HCT116 (cell line): ENCODE results near the gene ZBTB12. TPM values are rescaled to one million over a fixed set of nuclear protein-coding genes. Genes with fewer than 3 reads are reported as not detected.
A peak's percentile ranks its signal among the peaks of the same experiment; 100 is the strongest.

Experiments
- ATAC-seq: fragments of 200-7000 bp; cut with Tn5 transposase; 2 replicates; pipeline ENCODE4 v1.9.1; 2020; ENCODE audit warnings: mild to moderate bottlenecking, moderate library complexity
- BruUV-seq: library from RNA; stranded (reverse); fragments of 400-500 nt; replicated peaks from 2 replicates; lab custom pipeline; 2021; lab: Mats Ljungman, UMichigan
- CTCF ChIA-PET: fragments of 300-600 bp; sonication (Branson Sonifier 250); formaldehyde crosslinking; loops from one replicate; lab custom pipeline; 2021; ENCODE audit warnings: antibody characterized with exemption; lab: Charles Lee
- POLR2A ChIA-PET: fragments of 300-600, 350-600 bp; sonication (Branson Sonifier 250); formaldehyde crosslinking; loops from one replicate; lab custom pipeline; 2021; ENCODE audit warnings: antibody characterized with exemption; lab: Charles Lee
- RAD21 ChIA-PET, 2 experiments: fragments of 300-600 bp; sonication (Branson Sonifier 250); formaldehyde crosslinking; loops; one replicate each; lab custom pipeline; 2023; ENCODE audit warnings: low total read pairs in 2 of 2; ENCODE audit not compliant: uncharacterized antibody in 2 of 2, unreplicated experiment in 2 of 2, low non-redundant PET in 1 of 2; lab: Charles Lee
- DNase-seq: peaks from one replicate; pipeline ENCODE4 v3.0.0-alpha.2; 2010; ENCODE audit warnings: low read depth, low spot score
- H2AFZ ChIP-seq: fragments of 200-600 bp; shearing (Covaris generic), sonication (generic); 2 replicates; pipeline ENCODE4 v1.6.1; 2017; ENCODE audit warnings: low read depth, mixed run types, mixed read lengths, antibody characterized with exemption, low read length; ENCODE audit not compliant: poor library complexity, severe bottlenecking
- H3K27ac ChIP-seq: 2 replicates; pipeline ENCODE4 v1.5.1; 2012; ENCODE audit warnings: low read depth, low read length
- H3K27me3 ChIP-seq: fragments of 200-600 bp; sonication (generic); 2 replicates; pipeline ENCODE4 v1.6.1; 2016; ENCODE audit warnings: mixed run types, low read length, mixed read lengths; ENCODE audit not compliant: insufficient read depth
- H3K36me3 ChIP-seq, 2 experiments: fragments of 200-500 bp in 1 of 2; fragments of 200-600 bp in 1 of 2; sonication (Bioruptor generic) in 1 of 2; sonication (generic) in 1 of 2; 2 replicates each; pipeline versions ENCODE4 v1.5.1 to v1.6.1; 2014 to 2016; ENCODE audit warnings: low read length in 2 of 2, inconsistent platforms in 1 of 2, mixed read lengths in 1 of 2, mixed run types in 1 of 2; ENCODE audit not compliant: insufficient read depth in 2 of 2, control insufficient read depth in 1 of 2
- H3K4me1 ChIP-seq, 2 experiments: fragments of 200-600 bp in 1 of 2; sonication (generic) in 1 of 2; 2 replicates each; pipeline versions ENCODE4 v1.5.1 to v1.6.1; 2012 to 2017; ENCODE audit warnings: low read length in 2 of 2, inconsistent platforms in 1 of 2, mild to moderate bottlenecking in 1 of 2, mixed read lengths in 1 of 2, mixed run types in 1 of 2, moderate library complexity in 1 of 2; ENCODE audit not compliant: insufficient read depth in 2 of 2, control insufficient read depth in 1 of 2
- H3K4me2 ChIP-seq: fragments of 200-600 bp; sonication (generic); 2 replicates; pipeline ENCODE4 v1.6.1; 2017; ENCODE audit warnings: mixed run types, low read length, mixed read lengths
- H3K4me3 ChIP-seq, 2 experiments: fragments of 200-600 bp in 1 of 2; sonication (generic) in 1 of 2; replicated peaks in 1 of 2; 2 replicates each; pipeline ENCODE4 v1.5.1; 2011 to 2016; ENCODE audit warnings: low read length in 2 of 2, control low read depth in 1 of 2, low read depth in 1 of 2, mild to moderate bottlenecking in 1 of 2, mixed read lengths in 1 of 2, mixed run types in 1 of 2
- H3K79me2 ChIP-seq: fragments of 200-600 bp; sonication (generic); 2 replicates; pipeline ENCODE4 v1.6.1; 2017; ENCODE audit warnings: mild to moderate bottlenecking, mixed run types, low read length, moderate library complexity, mixed read lengths; ENCODE audit not compliant: insufficient read depth
- H3K9ac ChIP-seq: fragments of 200-600 bp; sonication (generic); 2 replicates; pipeline ENCODE4 v1.6.1; 2016; ENCODE audit warnings: low read length, mixed read lengths
- H3K9me2 ChIP-seq: fragments of 200-600 bp; sonication (generic), shearing (Covaris generic); 2 replicates; pipeline ENCODE4 v1.6.1; 2017; ENCODE audit warnings: mixed run types, mild to moderate bottlenecking, moderate library complexity; ENCODE audit not compliant: insufficient read depth
- H3K9me3 ChIP-seq, 2 experiments: fragments of 200-500 bp in 1 of 2; fragments of 200-600 bp in 1 of 2; sonication (Bioruptor generic) in 1 of 2; sonication (generic) in 1 of 2; 2 replicates each; pipeline ENCODE4 v1.6.1; 2014 to 2017; ENCODE audit warnings: low read length in 2 of 2, mixed read lengths in 2 of 2, inconsistent platforms in 1 of 2, low read depth in 1 of 2, mild to moderate bottlenecking in 1 of 2, mixed run types in 1 of 2, moderate library complexity in 1 of 2; ENCODE audit not compliant: control insufficient read depth in 1 of 2, insufficient read depth in 1 of 2
- H4K20me1 ChIP-seq: fragments of 200-600 bp; sonication (generic), shearing (Covaris generic); 2 replicates; pipeline ENCODE4 v1.6.1; 2017; ENCODE audit warnings: mixed run types, mild to moderate bottlenecking, moderate library complexity; ENCODE audit not compliant: insufficient read depth
- CBX3 ChIP-seq: IDR thresholded peaks from 2 replicates; pipeline ENCODE4 v1.6.1; 2012; ENCODE audit warnings: low read depth
- EGR1 ChIP-seq: IDR thresholded peaks from 2 replicates; pipeline ENCODE4 v1.6.1; 2012; ENCODE audit warnings: low read depth
- EZH2phosphoT487 ChIP-seq: fragments of 200-600 bp; IDR thresholded peaks from 2 replicates; pipeline ENCODE4 v1.6.1; 2018; ENCODE audit warnings: antibody characterized with exemption, borderline replicate concordance
- FOSL1 ChIP-seq: IDR thresholded peaks from 2 replicates; pipeline ENCODE4 v1.6.1; 2012; ENCODE audit warnings: low read depth
- JUND ChIP-seq: IDR thresholded peaks from 2 replicates; pipeline ENCODE4 v1.6.1; 2012
- POLR2AphosphoS5 ChIP-seq: IDR thresholded peaks from 2 replicates; pipeline ENCODE4 v1.6.1; 2011; ENCODE audit warnings: mild to moderate bottlenecking, low read depth, low read length, moderate library complexity
- RAD21 ChIP-seq: IDR thresholded peaks from 2 replicates; pipeline ENCODE4 v1.6.1; 2012; ENCODE audit warnings: low read depth, mild to moderate bottlenecking
- SIN3A ChIP-seq: IDR thresholded peaks from 2 replicates; pipeline ENCODE4 v1.6.1; 2012; ENCODE audit warnings: low read depth
- SP1 ChIP-seq: IDR thresholded peaks from 2 replicates; pipeline ENCODE4 v1.6.1; 2012; ENCODE audit warnings: low read depth
- SRF ChIP-seq: IDR thresholded peaks from 2 replicates; pipeline ENCODE4 v1.6.1; 2012; ENCODE audit warnings: low read depth
- TCF7L2 ChIP-seq: IDR thresholded peaks from 2 replicates; pipeline ENCODE4 v1.7.0; 2011; ENCODE audit warnings: borderline replicate concordance, inconsistent platforms; ENCODE audit not compliant: insufficient read depth, insufficient read length; ENCODE audit errors: extremely low read depth
- ZNF274 ChIP-seq: fragments of 200-500 bp; sonication (Bioruptor generic); IDR thresholded peaks from 2 replicates; pipeline ENCODE4 v1.6.1; 2014; ENCODE audit warnings: mild to moderate bottlenecking, low read depth, low read length, inconsistent platforms
- intact Hi-C: fragments of 100-400 bp; cut with micrococcal nuclease; formaldehyde crosslinking; loops from 2 replicates; pipeline ENCODE4 v1.10.0; 2022
- total RNA-seq: library from RNA; stranded (reverse); gene quantifications from one replicate; pipeline ENCODE4 v1.2.1, GENCODE V29; 2021; ENCODE audit not compliant: unreplicated experiment
- TF ChIP-seq, protein P1 (sequence below): IDR thresholded peaks from 2 replicates; pipeline ENCODE4 v1.6.1; 2012
- TF ChIP-seq, protein P2 (sequence below): IDR thresholded peaks from 2 replicates; pipeline ENCODE4 v1.6.1; 2011; ENCODE audit warnings: mild to moderate bottlenecking, low read length, moderate library complexity; ENCODE audit not compliant: insufficient replicate concordance; ENCODE audit errors: extremely low read depth

ZBTB12 gene
- total RNA-seq, 1 experiment from 2014 or later = 10.3 TPM

DNA sequence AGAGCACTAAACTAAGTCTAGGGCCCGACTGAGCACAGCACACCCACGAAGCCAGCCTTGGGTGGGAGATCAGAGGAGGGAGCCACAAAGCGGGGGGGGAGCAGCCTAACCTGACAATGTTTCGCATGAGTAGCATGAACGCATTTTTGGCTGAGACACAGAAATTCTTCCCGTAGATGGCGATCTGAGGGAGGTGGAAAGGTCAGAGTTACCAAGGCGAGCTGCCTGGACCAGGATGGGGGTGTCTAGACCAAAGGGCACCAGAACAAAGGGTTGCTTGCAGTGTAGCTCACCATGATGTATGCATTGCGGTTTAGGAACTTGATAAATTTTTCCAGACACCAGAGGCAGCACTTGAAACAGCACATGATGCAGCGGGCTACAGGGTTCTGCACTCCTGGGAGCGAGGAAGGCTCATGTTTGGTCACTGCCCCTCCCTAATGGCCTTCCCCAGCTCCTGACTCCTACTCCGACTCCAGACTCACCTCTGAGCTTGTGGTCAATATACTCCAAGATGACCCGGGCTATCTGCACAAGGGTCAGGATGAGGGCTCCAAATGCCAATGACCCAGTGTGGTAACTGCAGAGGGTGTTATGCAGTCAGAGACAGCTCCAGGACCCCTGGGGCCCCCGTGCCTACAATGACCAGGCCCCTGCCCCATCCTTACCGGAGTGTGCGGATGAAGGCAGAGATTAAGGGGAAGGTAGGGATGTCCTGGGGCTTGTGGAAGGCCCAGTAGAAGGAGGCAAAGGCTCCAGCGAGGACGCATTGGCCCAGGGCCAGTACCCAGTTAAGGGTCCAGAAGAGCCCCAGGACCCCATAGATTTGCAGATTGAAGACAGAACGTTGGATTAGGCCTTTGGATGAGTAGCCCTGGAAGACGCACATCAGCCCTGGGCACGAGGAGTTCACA is 36.4 kb downstream of the ZBTB12 start:
- Histone ChIP-seq H3K36me3 (no peaks in the 10 kb centered on the region), H3K9ac (no peak overlapping the region), H3K27ac (no peak overlapping the region), H3K9me2 (no peaks in the 10 kb centered on the region), H3K79me2 (no peaks in the 10 kb centered on the region), H4K20me1 (no peaks in the 10 kb centered on the region), H3K4me3 (no peak overlapping the region), H2AFZ (no peak overlapping the region), H3K27me3 (no peaks in the 10 kb centered on the region), H3K9me3 (no peaks in the 10 kb centered on the region), H3K4me2 (peak overlapping the region; percentile 95; the same call in 1 of the 2 replicates), H3K4me1 (peaks cover 0 to 34% of the 10 kb centered on the region in 2 experiments; a peak in 3 of 4 replicates)
- intact Hi-C loops = no loop called here
- BruUV-seq = no TSS peak
- CTCF ChIA-PET = no interaction called here
- RAD21 ChIA-PET = no interaction called here
- DNase-seq = no peak
- TF ChIP-seq EZH2phosphoT487 (no peak), TCF7L2 (no peak), EGR1 (no peak), SRF (no peak), POLR2AphosphoS5 (no peak), FOSL1 (no peak), RAD21 (no peak), JUND (no peak), CBX3 (no peak), ZNF274 (no peak), SP1 (no peak), SIN3A (no peak)
- TF ChIP-seq, protein P1, sequence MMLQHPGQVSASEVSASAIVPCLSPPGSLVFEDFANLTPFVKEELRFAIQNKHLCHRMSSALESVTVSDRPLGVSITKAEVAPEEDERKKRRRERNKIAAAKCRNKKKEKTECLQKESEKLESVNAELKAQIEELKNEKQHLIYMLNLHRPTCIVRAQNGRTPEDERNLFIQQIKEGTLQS = no peak
- TF ChIP-seq, protein P2, sequence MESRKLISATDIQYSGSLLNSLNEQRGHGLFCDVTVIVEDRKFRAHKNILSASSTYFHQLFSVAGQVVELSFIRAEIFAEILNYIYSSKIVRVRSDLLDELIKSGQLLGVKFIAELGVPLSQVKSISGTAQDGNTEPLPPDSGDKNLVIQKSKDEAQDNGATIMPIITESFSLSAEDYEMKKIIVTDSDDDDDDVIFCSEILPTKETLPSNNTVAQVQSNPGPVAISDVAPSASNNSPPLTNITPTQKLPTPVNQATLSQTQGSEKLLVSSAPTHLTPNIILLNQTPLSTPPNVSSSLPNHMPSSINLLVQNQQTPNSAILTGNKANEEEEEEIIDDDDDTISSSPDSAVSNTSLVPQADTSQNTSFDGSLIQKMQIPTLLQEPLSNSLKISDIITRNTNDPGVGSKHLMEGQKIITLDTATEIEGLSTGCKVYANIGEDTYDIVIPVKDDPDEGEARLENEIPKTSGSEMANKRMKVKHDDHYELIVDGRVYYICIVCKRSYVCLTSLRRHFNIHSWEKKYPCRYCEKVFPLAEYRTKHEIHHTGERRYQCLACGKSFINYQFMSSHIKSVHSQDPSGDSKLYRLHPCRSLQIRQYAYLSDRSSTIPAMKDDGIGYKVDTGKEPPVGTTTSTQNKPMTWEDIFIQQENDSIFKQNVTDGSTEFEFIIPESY = no peak
- no peak for ATAC-seq
- POLR2A ChIA-PET = no interaction called here
